Mucosa of descending colon (tissue), 3 donors: Measurements from ENCODE around the gene PET100. TPM values are rescaled to one million over a fixed set of nuclear protein-coding genes. Genes with fewer than 3 reads are reported as not detected.
A peak's percentile ranks its signal among the peaks of the same experiment; 100 is the strongest.

Experiments used
- ATAC-seq: fragments of 200-7000 bp; cut with Tn5 transposase; one replicate; pipeline ENCODE4 v1.9.1; 2020; ENCODE audit warnings: mild to moderate bottlenecking, moderate library complexity
- DNase-seq, 3 donors: peaks; one replicate each; pipeline ENCODE4 v3.0.0-alpha.2; 2020
- H3K36me3 ChIP-seq: fragments of 200-600 bp; one replicate; pipeline ENCODE4 v1.8.0; 2021; ENCODE audit warnings: low read depth, mild to moderate bottlenecking
- H3K4me1 ChIP-seq: fragments of 200-600 bp; one replicate; pipeline ENCODE4 v1.8.0; 2021; ENCODE audit warnings: low read depth, mild to moderate bottlenecking
- H3K4me3 ChIP-seq: fragments of 200-600 bp; one replicate; pipeline ENCODE4 v1.8.0; 2021; ENCODE audit warnings: mild to moderate bottlenecking
- H3K9me3 ChIP-seq: fragments of 200-600 bp; one replicate; pipeline ENCODE4 v1.8.0; 2021; ENCODE audit warnings: mild to moderate bottlenecking
- intact Hi-C, 2 donors: fragments of 100-400 bp; cut with DNase I in 1 of 2; cut with micrococcal nuclease in 1 of 2; formaldehyde crosslinking; loops; one replicate each; pipeline versions ENCODE4 v1.11.0 to v1.11.1; 2022; cut with DNase I, micrococcal nuclease
- total RNA-seq, 3 donors: library from RNA; stranded (reverse); fragmentation: NEBNext Ultra II Directional in 2 of 3; extraction: Animal tissue kit (Norgen Biotek cat#: 25700) in 2 of 3; gene quantifications; one replicate each; pipeline versions ENCODE4 v1.2.1 to v1.2.4, GENCODE V29; 2021 to 2023
- TF ChIP-seq, protein P1 (sequence below): fragments of 200-600 bp; IDR thresholded peaks from one replicate; pipeline ENCODE4 v1.8.0; 2022; ENCODE audit warnings: antibody characterized with exemption, mild to moderate bottlenecking
- donor health status: DM: no; HTN: no; CAD: no; lungs with moderate emphysema.
- donor health status: DM: no; HTN: no; CAD: no.
- donor health status: DM: no; HTN: yes; CAD: no.

The PET100 gene
- total RNA-seq, 3 donors from 2014 or later: 91.1 to 153 (median 110) TPM

DNA sequence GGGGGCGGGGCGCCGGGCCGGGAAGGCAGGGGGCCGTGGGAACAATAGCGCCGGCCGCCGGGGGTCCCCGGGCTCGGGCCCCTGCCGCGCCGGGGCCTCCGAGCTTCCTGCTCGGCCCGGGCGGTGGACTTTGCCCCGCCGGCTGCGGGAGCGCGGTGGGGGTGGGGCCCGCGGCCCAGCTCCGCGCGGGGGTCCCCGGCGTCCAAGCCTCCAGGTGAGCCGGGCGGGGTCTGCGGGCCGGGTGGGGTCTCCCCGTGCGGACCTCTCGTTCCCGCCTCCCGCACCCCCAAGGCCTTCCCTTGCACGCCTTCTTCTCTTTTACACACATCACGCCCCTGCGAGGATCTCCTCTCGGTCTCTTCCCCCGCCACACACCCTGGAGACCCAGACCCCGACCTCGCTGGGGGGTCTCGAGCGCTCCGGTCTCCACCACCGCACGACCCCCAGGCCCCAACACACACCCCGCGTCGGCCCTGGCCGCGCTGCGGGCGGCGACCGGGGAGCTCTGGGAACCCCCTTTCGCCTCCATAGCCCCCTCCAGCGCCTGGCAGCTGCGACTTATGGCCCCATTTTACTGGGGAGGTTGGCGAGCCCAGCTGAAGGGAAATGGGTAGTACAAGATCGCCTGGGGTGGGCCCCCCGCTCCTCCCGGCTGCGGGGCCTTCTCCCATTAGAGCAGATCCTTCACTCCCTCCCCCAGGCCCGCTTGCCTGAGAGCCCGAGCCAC, 33.2 kb upstream of the PET100 start:
- TF ChIP-seq, protein P1, sequence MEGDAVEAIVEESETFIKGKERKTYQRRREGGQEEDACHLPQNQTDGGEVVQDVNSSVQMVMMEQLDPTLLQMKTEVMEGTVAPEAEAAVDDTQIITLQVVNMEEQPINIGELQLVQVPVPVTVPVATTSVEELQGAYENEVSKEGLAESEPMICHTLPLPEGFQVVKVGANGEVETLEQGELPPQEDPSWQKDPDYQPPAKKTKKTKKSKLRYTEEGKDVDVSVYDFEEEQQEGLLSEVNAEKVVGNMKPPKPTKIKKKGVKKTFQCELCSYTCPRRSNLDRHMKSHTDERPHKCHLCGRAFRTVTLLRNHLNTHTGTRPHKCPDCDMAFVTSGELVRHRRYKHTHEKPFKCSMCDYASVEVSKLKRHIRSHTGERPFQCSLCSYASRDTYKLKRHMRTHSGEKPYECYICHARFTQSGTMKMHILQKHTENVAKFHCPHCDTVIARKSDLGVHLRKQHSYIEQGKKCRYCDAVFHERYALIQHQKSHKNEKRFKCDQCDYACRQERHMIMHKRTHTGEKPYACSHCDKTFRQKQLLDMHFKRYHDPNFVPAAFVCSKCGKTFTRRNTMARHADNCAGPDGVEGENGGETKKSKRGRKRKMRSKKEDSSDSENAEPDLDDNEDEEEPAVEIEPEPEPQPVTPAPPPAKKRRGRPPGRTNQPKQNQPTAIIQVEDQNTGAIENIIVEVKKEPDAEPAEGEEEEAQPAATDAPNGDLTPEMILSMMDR: no peak
- Histone ChIP-seq H3K36me3 (no peaks in the 10 kb centered on the region), H3K4me3 (peak overlapping the region; percentile 34), H3K9me3 (no peaks in the 10 kb centered on the region), H3K4me1 (peaks cover 2% of the 10 kb centered on the region)
- ATAC-seq: peak; percentile 80
- DNase-seq: peak in 2 of 3 donors; percentile 35 to 64
- intact Hi-C loops: no loop called here

DNA sequence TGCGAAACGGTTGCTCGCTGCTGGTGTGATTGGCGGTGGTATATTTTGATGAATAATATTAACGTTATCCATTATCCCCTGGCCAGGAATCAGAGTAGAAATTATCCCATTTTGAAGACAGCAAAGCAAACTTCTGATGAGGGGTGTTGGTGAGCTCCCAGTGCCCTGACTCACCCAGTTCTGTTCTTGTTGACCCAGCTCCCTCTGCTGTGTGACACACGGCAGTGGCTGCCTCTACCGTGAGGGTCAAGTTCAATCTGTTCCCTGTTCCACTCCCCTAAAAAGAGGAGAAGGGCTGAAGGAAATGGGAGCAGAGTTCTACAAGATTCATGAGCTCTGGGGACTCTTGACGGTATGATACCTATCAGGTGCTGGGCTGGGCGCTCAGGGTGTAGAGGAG, 31.9 kb upstream of the PET100 start:
- H3K4me3 ChIP-seq: no peak overlapping the region
- intact Hi-C loops: no loop called here
- H3K4me1 ChIP-seq: peaks cover 2% of the 10 kb centered on the region
- DNase-seq (no peak), ATAC-seq (no peak)
- no peaks in the 10 kb centered on the region for H3K9me3 ChIP-seq
- H3K36me3 ChIP-seq: no peaks in the 10 kb centered on the region
- TF ChIP-seq, protein P1: no peak

DNA sequence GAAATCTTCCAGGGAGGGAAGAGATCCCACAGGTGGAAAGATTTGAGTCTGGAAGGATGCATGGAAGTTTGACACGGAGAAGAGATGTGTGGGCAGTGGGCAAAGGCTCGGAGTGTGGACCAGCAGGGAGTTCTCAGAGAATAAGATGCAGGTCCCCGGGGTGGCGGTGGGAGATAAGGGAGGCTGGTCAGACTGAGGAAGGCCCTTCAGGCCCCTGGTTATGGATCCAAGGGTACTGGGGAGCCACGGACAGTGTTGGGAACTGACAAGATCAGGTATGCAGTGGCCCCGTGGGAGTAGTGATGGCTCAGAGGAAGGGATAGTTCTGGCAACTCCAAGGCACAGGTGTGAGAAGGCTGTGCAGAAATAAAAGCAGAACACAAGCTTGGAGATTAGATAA, 31.4 kb upstream of the PET100 start:
- Histone ChIP-seq H3K36me3 (no peaks in the 10 kb centered on the region), H3K9me3 (no peaks in the 10 kb centered on the region), H3K4me3 (no peak overlapping the region), H3K4me1 (peaks cover 2% of the 10 kb centered on the region)
- ATAC-seq: no peak
- TF ChIP-seq, protein P1: no peak
- DNase-seq: no peak
- intact Hi-C loops: no loop called here

DNA sequence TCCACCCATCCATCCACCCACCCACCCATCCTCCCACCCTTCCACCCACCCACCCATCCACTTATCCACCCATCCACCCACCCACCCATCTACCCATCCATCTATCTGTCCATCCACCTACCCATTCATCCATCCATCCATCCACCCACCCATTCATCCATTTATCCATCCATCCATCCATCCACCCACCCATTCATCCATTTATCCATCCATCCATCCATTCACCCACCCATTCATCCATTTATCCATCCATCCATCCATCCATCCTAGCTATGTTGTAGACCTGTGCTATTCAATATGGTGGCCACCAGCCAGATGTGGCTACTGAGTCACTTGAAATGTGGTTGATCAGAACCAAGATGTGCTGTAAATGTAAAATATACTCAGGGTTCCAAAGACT, 28.9 kb upstream of the PET100 start:
- Histone ChIP-seq H3K9me3 (no peaks in the 10 kb centered on the region), H3K4me1 (peaks cover 2% of the 10 kb centered on the region), H3K36me3 (no peaks in the 10 kb centered on the region), H3K4me3 (no peak overlapping the region)
- no peak for ATAC-seq
- DNase-seq: no peak
- intact Hi-C loops: no loop called here
- TF ChIP-seq, protein P1: no peak

DNA sequence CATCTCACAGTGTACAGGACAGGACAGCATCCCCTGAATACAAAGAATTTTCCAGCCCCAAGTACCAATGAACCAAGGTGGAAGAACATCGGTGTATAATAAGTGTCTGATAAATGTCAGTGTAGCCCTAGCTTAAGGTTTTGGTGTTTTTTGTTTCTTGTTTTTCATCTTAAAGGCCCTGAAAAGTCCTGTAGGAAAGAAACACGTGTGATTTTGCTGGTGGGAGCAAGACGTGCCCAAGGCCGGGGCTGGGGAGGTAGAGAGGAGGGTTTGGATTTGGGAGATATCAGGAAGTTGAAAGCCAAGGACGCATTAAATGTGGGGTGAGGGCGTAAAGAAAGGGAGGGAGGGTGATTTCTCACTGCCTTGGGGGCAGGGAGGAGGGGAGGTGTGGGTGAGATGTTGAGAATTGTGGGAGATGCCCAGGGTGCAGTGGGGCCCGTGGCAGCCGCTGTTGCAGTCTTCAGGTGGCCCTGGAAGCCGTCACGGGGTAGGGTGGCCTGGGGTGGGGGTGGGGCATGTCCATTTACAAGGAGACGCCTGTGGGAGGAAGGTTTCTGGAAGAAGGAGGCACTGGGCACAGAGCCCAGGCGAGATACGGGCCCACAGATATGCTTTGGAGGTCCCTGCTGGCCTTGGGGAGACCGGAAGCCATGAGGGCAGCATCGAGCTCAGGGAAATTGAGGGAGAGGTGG, 27.2 kb upstream of the PET100 start:
- DNase-seq (no peak), ATAC-seq (no peak)
- TF ChIP-seq, protein P1: no peak
- intact Hi-C loops: no loop called here
- Histone ChIP-seq H3K4me3 (no peak overlapping the region), H3K36me3 (no peaks in the 10 kb centered on the region), H3K4me1 (no peaks in the 10 kb centered on the region), H3K9me3 (no peaks in the 10 kb centered on the region)
